ENCODE data around the gene SLC2A1.
A peak's percentile ranks its signal among the peaks of the same experiment; 100 is the strongest.

SLC2A1 gene

DNA sequence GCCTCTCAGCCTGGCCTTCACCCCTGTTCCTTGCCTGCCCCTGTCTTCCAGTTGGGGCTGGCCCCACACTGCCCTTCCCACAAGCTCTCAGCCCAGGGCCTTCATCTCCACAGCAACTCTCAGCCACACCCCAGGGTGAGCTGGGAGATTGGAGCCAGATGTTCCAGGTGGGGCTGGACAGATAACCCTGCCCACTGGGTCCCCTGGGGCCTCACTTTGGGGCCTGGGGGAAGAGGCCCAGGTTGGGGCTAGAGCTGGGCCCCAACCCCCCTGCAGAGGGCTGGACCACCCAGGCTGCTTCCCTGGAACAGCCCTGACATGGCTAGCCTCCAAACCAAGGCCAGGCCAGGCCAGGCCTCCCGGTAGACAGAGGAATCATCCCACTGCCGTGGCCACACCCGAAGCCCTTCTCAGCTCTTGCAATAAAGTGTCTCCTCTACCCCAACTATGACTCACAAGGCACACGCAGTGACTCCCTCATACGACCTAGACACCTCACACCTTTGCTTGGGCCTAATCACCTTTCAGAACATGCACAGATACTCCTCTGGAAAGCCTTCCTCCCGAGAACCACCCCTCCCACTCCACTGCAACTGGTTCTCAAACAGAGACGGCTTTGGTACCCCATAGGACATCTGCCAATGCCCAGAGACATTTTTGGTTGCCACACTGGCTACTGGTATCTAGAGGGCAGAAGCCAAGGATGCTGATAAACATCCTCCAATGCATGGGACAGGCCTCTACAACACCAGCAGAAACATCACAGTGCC lies 22.2 kb downstream of the SLC2A1 start:
- peak overlapping the region; percentile 34 for H3K9ac ChIP-seq (ENCODE audit: low read depth, low read length)

DNA sequence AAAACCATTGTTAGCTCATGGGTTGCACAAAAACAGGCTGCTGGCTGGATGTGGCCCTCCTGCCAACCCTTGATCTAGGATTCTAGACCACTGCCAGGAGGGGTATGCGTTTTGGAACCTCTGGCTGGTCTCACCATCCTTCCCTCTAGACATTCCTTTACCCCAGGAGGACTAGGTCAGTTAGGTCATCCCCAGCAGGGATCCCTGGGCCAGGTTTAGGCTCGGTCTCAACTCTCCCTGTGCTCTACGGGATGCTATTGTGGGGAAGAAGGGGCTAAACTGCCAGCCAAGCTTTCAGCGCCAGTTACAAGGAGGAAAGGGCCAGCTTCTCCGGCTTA lies 22.7 kb downstream of the SLC2A1 start:
- Histone ChIP-seq H3K9ac (ENCODE audit: low read depth, low read length) (peak overlapping the region; percentile 34), H3K4me1 (ENCODE audit: control insufficient read depth, insufficient read depth, low read length) (peaks cover 62% of the 10 kb centered on the region), H3K36me3 (ENCODE audit: insufficient read depth, low read length) (peaks cover 42% of the 10 kb centered on the region), H3K9me3 (replicated peaks; ENCODE audit: low read length) (no peaks in the 10 kb centered on the region), H3K27me3 (ENCODE audit: control insufficient read depth, insufficient read depth, low read length) (no peaks in the 10 kb centered on the region), H3K4me3 (ENCODE audit: low read length) (no peak overlapping the region), H3K4me2 (ENCODE audit: low read length) (peak overlapping the region; percentile 6)

More for the DNA sequence above, 22.2 kb downstream of the SLC2A1 start:
- Histone ChIP-seq H3K36me3 (ENCODE audit: insufficient read depth, low read length) (peaks cover 37% of the 10 kb centered on the region), H3K4me3 (ENCODE audit: low read length) (no peak overlapping the region), H3K4me2 (ENCODE audit: low read length) (peak overlapping the region; percentile 6), H3K9me3 (replicated peaks; ENCODE audit: low read length) (no peaks in the 10 kb centered on the region), H3K27me3 (ENCODE audit: control insufficient read depth, insufficient read depth, low read length) (no peaks in the 10 kb centered on the region), H3K4me1 (ENCODE audit: control insufficient read depth, insufficient read depth, low read length) (peaks cover 64% of the 10 kb centered on the region)

DNA sequence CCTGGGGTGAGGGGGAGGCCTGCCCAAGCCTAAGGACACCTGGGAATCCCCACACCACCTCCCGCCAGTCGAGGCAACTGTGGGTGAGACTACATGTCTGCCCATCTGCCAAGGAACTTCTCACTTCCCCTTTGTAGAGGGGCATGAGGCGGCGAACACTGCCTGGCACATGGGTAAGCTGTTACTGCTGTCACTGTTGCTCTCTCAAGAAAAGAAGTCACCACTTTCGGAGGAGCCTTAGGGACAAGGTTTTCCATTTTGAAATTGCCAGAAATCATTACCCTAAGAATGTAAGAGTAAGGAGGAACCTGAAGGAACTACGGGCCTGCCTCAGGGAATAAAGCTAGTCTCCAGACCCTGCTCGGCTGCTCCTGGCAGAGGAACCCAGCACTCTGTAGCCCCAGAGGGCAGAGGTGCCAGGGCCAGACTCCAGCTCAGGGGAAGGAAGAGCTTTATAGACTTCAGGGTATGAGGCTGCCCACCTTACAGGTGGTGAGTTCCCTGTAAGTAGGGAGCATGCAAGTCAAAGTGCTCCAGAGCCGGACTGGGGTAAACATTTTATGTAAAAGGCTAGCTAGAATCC lies 23.3 kb downstream of the SLC2A1 start:
- no peak overlapping the region for H3K4me2 ChIP-seq (ENCODE audit: low read length)
- H3K4me3 ChIP-seq (ENCODE audit: low read length) = no peak overlapping the region
- peaks cover 57% of the 10 kb centered on the region for H3K4me1 ChIP-seq (ENCODE audit: control insufficient read depth, insufficient read depth, low read length)
- peaks cover 47% of the 10 kb centered on the region for H3K36me3 ChIP-seq (ENCODE audit: insufficient read depth, low read length)
- no peak overlapping the region for H3K9ac ChIP-seq (ENCODE audit: low read depth, low read length)
- H3K27me3 ChIP-seq (ENCODE audit: control insufficient read depth, insufficient read depth, low read length) = no peaks in the 10 kb centered on the region
- H3K9me3 ChIP-seq (replicated peaks; ENCODE audit: low read length) = no peaks in the 10 kb centered on the region

DNA sequence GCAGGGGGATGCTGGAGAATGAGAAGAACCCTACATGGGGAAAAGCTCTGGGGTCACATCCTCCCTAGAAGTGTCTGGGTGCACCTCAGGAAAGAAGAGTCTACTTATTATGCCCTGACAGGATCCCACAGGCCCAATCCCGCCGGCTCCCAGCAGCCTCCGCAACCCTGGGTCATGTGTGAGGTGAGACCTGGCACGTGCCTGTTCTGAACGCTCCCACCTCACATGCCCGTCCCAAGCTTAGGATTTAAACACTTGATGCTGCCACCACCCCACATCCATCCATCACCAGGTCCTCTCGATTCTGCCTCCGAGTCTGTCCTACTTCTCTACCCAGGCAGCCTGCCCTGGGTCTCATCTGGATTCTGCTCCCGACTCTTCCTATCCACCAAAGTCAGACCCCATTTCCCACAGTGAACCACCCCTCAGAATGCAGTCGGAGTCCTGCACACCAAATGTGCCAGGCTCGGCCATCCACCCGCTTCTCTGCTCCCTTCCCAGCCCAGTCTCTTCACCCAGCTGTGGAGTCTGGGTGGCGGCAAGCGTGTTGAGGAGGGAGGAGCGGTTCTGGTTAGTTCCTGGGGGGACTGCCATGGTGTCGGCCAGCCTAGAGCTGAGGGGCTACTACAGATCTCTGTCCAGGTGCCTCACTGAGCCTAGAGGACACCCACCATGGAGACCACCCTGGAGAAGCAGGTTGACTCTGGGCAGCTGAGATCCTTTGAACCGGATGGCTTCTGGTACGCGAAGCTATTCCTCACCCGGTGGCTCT lies 23.9 kb downstream of the SLC2A1 start:
- peaks cover 50% of the 10 kb centered on the region for H3K36me3 ChIP-seq (ENCODE audit: insufficient read depth, low read length)
- H3K9me3 ChIP-seq (replicated peaks; ENCODE audit: low read length) = no peaks in the 10 kb centered on the region
- H3K4me1 ChIP-seq (ENCODE audit: control insufficient read depth, insufficient read depth, low read length) = peaks cover 57% of the 10 kb centered on the region
- no peaks in the 10 kb centered on the region for H3K27me3 ChIP-seq (ENCODE audit: control insufficient read depth, insufficient read depth, low read length)
- H3K9ac ChIP-seq (ENCODE audit: low read depth, low read length) = no peak overlapping the region
- H3K4me2 ChIP-seq (ENCODE audit: low read length) = no peak overlapping the region
- H3K4me3 ChIP-seq (ENCODE audit: low read length) = no peak overlapping the region

DNA sequence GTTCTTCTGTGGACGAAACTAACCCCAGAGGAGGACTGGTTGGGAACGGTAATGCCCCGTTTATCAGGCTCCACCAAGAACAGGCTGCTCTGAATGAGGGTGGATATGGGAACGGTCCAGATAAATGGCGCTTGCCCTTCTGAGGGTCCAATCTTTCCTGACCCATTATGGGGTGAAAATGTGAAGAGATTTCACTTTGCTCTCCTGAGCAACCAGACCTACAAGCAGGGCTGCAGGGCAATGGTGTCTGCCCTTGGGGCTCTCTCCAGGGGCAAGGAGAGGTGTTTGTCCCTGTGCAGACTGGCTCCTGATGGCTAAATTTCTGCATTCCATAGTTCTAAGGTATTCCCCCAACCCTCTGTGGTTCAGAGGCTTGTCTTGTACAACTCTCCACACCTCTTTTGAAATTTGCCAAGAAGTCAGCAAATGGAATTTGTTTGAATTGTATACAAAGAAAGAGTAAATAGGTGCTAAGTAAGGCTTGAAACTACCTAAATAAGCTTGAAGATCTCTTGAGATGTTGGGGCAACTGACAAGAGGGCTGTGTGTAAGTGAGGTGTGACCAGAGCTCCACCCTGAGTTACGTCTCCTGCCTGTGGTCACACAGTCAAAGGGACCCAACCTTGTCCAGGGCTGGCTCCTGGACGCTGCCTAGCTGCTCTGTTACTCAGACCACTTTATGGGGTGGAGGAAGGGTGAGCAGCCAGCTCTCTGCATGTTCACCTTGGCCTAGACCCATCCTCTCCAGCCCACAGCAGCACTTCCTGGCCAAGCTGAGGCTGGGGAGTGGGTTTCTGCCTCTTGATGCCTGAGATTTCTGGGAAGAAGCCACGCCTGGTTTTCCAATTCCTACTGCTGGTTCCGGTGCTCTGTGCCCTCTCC lies 24.8 kb downstream of the SLC2A1 start:
- Histone ChIP-seq H3K4me3 (ENCODE audit: low read length) (no peak overlapping the region), H3K27me3 (ENCODE audit: control insufficient read depth, insufficient read depth, low read length) (no peaks in the 10 kb centered on the region), H3K9ac (ENCODE audit: low read depth, low read length) (no peak overlapping the region), H3K4me1 (ENCODE audit: control insufficient read depth, insufficient read depth, low read length) (peaks cover 62% of the 10 kb centered on the region), H3K9me3 (replicated peaks; ENCODE audit: low read length) (no peaks in the 10 kb centered on the region), H3K36me3 (ENCODE audit: insufficient read depth, low read length) (peaks cover 52% of the 10 kb centered on the region), H3K4me2 (ENCODE audit: low read length) (no peak overlapping the region)

DNA sequence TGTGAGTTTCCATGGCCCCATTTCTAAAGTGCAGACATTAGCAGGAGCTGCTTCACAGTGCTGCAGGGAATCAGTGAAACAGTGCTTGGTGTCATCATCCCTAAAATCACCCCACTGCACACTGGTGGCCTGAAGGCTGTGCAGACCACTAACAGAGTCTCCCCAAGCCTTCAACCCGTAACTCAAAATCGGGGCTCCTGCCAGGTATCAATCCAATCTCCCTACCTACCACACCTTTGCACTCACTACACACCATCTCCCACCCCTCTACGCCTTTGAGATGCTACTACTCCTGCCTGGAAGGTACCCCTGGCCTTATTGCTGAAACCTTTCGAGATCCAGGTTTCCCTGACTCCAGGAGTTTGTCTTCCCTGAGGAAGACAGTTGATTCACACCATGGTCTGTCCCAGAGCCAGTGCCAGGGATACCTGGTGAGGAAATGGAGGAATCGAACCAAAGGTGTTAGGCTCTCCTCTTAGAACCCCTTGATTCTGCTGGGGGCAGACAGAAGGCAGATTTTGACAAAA lies 25.5 kb downstream of the SLC2A1 start:
- Histone ChIP-seq H3K9ac (ENCODE audit: low read depth, low read length) (no peak overlapping the region), H3K4me3 (ENCODE audit: low read length) (no peak overlapping the region), H3K4me1 (ENCODE audit: control insufficient read depth, insufficient read depth, low read length) (peaks cover 55% of the 10 kb centered on the region), H3K4me2 (ENCODE audit: low read length) (no peak overlapping the region), H3K9me3 (replicated peaks; ENCODE audit: low read length) (no peaks in the 10 kb centered on the region), H3K27me3 (ENCODE audit: control insufficient read depth, insufficient read depth, low read length) (no peaks in the 10 kb centered on the region), H3K36me3 (ENCODE audit: insufficient read depth, low read length) (peaks cover 57% of the 10 kb centered on the region)

DNA sequence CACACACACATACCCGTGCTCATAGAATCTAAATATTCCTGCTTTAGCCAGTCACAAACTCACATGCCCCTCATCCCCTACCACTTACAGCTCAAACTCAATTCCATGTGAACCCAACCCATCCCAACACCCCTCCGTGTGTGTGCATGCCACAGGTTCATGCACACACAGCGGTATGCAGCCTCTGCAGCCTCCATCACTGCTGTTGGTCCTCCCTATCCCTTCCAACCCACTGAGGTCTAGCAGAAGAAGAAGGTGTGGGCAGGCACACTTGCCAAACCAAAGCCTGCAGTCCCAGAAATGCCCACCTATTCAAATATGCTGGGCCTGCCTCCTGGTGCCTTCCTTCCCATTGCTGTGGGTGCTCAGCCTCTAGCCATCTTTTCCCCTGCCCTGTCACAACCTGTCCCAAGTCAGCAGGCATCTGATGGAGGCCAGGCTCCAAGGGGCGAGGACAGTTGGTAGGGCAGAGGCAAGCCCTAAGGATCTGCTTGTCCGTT lies 26.2 kb downstream of the SLC2A1 start:
- Histone ChIP-seq H3K4me3 (ENCODE audit: low read length) (no peak overlapping the region), H3K36me3 (ENCODE audit: insufficient read depth, low read length) (peaks cover 63% of the 10 kb centered on the region), H3K9me3 (replicated peaks; ENCODE audit: low read length) (no peaks in the 10 kb centered on the region), H3K27me3 (ENCODE audit: control insufficient read depth, insufficient read depth, low read length) (no peaks in the 10 kb centered on the region), H3K4me1 (ENCODE audit: control insufficient read depth, insufficient read depth, low read length) (peaks cover 48% of the 10 kb centered on the region), H3K9ac (ENCODE audit: low read depth, low read length) (no peak overlapping the region), H3K4me2 (ENCODE audit: low read length) (no peak overlapping the region)

DNA sequence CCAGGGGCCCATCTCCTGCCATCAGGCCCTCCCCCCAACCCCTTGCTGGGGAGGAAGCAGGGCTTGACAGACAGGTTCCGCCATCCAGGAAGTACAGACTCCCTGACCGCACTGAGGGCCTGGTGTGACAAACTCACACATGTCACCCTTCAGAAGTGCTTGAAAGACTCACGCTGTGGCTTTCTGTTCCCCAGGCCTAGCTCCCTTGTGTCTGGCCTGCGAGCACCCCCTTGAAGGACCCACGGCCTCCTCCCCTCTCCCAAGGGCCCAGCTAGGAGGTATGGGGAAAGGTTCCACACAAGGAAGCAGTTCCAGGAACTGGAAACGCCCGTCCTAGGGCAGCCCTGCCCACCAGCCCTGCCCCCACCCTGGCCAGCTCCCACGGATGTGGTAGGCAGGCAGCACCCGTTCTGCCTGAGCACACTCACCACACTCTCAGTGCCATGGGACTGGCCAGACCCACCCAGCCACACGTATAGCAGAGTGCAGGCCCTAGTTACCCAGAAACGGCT lies 26.7 kb downstream of the SLC2A1 start:
- Histone ChIP-seq H3K36me3 (ENCODE audit: insufficient read depth, low read length) (peaks cover 68% of the 10 kb centered on the region), H3K4me1 (ENCODE audit: control insufficient read depth, insufficient read depth, low read length) (peaks cover 43% of the 10 kb centered on the region), H3K27me3 (ENCODE audit: control insufficient read depth, insufficient read depth, low read length) (no peaks in the 10 kb centered on the region), H3K9me3 (replicated peaks; ENCODE audit: low read length) (no peaks in the 10 kb centered on the region), H3K4me3 (ENCODE audit: low read length) (no peak overlapping the region), H3K9ac (ENCODE audit: low read depth, low read length) (peak overlapping the region; percentile 37), H3K4me2 (ENCODE audit: low read length) (no peak overlapping the region)

DNA sequence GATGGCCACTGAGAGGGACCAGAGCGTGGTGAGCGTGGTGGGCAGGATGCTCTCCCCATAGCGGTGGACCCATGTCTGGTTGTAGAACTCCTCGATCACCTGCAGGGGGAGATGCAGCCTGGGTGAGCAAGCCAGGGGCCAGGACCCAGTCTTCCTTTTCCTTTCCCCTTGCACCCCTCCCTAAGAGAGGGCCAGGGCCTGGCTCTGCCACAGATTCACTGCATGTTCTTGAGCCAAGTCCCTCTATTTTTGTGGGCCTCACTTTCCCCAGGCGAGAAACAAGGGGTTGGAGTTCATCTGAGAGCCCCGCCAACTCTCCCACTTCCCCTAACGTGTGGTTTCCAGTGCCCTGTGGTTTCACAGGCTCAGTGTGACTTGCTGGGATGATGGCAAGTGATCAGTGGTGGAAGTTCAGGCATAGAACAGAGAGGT lies 27.5 kb downstream of the SLC2A1 start:
- peaks cover 35% of the 10 kb centered on the region for H3K4me1 ChIP-seq (ENCODE audit: control insufficient read depth, insufficient read depth, low read length)
- H3K36me3 ChIP-seq (ENCODE audit: insufficient read depth, low read length) = peaks cover 77% of the 10 kb centered on the region
- no peak overlapping the region for H3K4me3 ChIP-seq (ENCODE audit: low read length)
- H3K9ac ChIP-seq (ENCODE audit: low read depth, low read length) = no peak overlapping the region
- no peaks in the 10 kb centered on the region for H3K27me3 ChIP-seq (ENCODE audit: control insufficient read depth, insufficient read depth, low read length)
- no peak overlapping the region for H3K4me2 ChIP-seq (ENCODE audit: low read length)
- no peaks in the 10 kb centered on the region for H3K9me3 ChIP-seq (replicated peaks; ENCODE audit: low read length)

DNA sequence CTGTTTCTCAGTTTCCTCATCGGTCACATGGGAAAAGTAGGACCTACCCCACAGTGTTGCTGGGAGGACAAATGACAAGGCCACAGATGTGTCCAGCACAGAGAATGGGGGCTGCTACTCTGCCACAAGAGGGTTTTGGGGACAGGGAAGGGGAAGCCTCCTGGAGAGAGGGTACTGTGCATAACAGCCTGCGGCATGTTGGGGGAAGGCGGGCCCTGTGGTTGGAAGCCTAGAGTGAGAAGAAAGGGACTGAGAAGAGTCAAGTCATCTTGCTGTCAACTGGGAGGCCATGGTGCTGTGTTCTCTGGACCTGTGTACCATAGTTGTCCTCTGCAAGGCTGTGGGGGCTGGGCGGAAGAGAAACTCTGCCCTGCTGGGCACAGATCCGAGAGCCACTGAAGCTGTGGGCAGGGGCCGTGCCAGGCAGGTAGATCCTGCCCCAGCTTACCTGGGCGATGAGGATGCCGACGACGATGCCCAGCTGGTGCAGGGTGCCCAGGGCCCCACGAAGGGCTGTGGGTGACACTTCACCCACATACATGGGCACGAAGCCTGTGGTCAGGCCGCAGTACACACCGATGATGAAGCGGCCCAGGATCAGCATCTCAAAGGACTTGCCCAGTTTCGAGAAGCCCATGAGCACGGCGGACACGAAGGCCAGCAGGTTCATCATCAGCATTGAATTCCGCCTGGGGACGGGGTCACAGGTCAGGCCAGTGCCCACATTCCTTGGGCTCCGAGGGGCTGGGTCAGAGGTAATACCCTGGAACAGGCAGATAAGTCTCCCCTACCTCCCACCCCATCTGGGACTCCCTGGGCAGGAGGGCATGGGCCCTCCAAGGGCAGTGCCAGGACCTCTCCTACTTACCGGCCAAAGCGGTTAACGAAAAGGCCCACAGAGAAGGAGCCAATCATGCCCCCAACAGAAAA lies 28.2 kb downstream of the SLC2A1 start:
- Histone ChIP-seq H3K27me3 (ENCODE audit: control insufficient read depth, insufficient read depth, low read length) (no peaks in the 10 kb centered on the region), H3K4me1 (ENCODE audit: control insufficient read depth, insufficient read depth, low read length) (peaks cover 30% of the 10 kb centered on the region), H3K9ac (ENCODE audit: low read depth, low read length) (no peak overlapping the region), H3K9me3 (replicated peaks; ENCODE audit: low read length) (no peaks in the 10 kb centered on the region), H3K4me3 (ENCODE audit: low read length) (no peak overlapping the region), H3K4me2 (ENCODE audit: low read length) (no peak overlapping the region), H3K36me3 (ENCODE audit: insufficient read depth, low read length) (peaks cover 81% of the 10 kb centered on the region)
